Measurements from ENCODE around the gene RIC8B.

Gene RIC8B

GRCh38 chr12:106801830-106802533 is 27.5 kb downstream of the RIC8B start:
- no peak for DNase-seq (ENCODE audit: extremely low spot score)
- CTCF ChIA-PET: no interaction called here
- POLR2A ChIA-PET: interaction anchor here (1.0 kb wide), 1 partner anchor 444 kb away, joined by 3 read pairs; the partner anchor contains the start of gene POLR3B
- TF ChIP-seq BHLHE40 (IDR thresholded peaks at IDR 0.05; ENCODE audit: borderline replicate concordance): no peak
- TF ChIP-seq LEF1 (IDR thresholded peaks at IDR 0.05; ENCODE audit: borderline replicate concordance): no peak
- TF ChIP-seq SUZ12 (IDR thresholded peaks at IDR 0.05): no peak
- no peak for TF ChIP-seq ZNF384 (IDR thresholded peaks at IDR 0.05)

- DNase-seq (ENCODE audit: extremely low spot score): no peak
- CTCF ChIA-PET: no interaction called here
- POLR2A ChIA-PET: no interaction called here
- TF ChIP-seq LEF1 (IDR thresholded peaks at IDR 0.05; ENCODE audit: borderline replicate concordance) (no peak), CTBP1 (IDR thresholded peaks at IDR 0.05; ENCODE audit: borderline replicate concordance) (no peak), ELF4 (IDR thresholded peaks at IDR 0.05) (no peak), PKNOX1 (IDR thresholded peaks at IDR 0.05) (no peak), FOXA1 (IDR thresholded peaks at IDR 0.05) (no peak), BHLHE40 (IDR thresholded peaks at IDR 0.05; ENCODE audit: borderline replicate concordance) (no peak), TARDBP (IDR thresholded peaks at IDR 0.05) (no peak), SP1 (IDR thresholded peaks at IDR 0.05) (no peak), ARNT (IDR thresholded peaks at IDR 0.05) (no peak), NFRKB (IDR thresholded peaks at IDR 0.05) (no peak), ZNF384 (IDR thresholded peaks at IDR 0.05) (no peak), FOXK2 (IDR thresholded peaks at IDR 0.05) (no peak)
These were observed 30.2 kb downstream of the RIC8B start for GRCh38 chr12:106804668-106805067.

- ChIA-PET POLR2A (no interaction called here), CTCF (no interaction called here)
- TF ChIP-seq FOXA1 (IDR thresholded peaks at IDR 0.05) (no peak), BHLHE40 (IDR thresholded peaks at IDR 0.05; ENCODE audit: borderline replicate concordance) (no peak), NFRKB (IDR thresholded peaks at IDR 0.05) (no peak), SUZ12 (IDR thresholded peaks at IDR 0.05) (no peak), HDGF (IDR thresholded peaks at IDR 0.05; ENCODE audit: borderline replicate concordance) (no peak), ZNF384 (IDR thresholded peaks at IDR 0.05) (no peak), TARDBP (IDR thresholded peaks at IDR 0.05) (no peak), ARNT (IDR thresholded peaks at IDR 0.05) (no peak), ELF4 (IDR thresholded peaks at IDR 0.05) (no peak), CTBP1 (IDR thresholded peaks at IDR 0.05; ENCODE audit: borderline replicate concordance) (no peak), FOXK2 (IDR thresholded peaks at IDR 0.05) (no peak), LEF1 (IDR thresholded peaks at IDR 0.05; ENCODE audit: borderline replicate concordance) (no peak), PKNOX1 (IDR thresholded peaks at IDR 0.05) (no peak), L3MBTL2 (conservative IDR thresholded peaks at IDR 0.05) (no peak), FOXM1 (IDR thresholded peaks at IDR 0.05; ENCODE audit: borderline replicate concordance) (no peak)
- no peak for DNase-seq (ENCODE audit: extremely low spot score)
These were observed 40.2 kb downstream of the RIC8B start for GRCh38 chr12:106814714-106815113.

- ChIA-PET POLR2A (no interaction called here), CTCF (no interaction called here)
- TF ChIP-seq TARDBP (IDR thresholded peaks at IDR 0.05) (no peak), FOXM1 (IDR thresholded peaks at IDR 0.05; ENCODE audit: borderline replicate concordance) (no peak), HDGF (IDR thresholded peaks at IDR 0.05; ENCODE audit: borderline replicate concordance) (no peak), L3MBTL2 (conservative IDR thresholded peaks at IDR 0.05) (no peak)
These were observed 41.3 kb downstream of the RIC8B start for GRCh38 chr12:106815741-106816140.

GRCh38 chr12:106816231-106816630 is 41.7 kb downstream of the RIC8B start:
- ChIA-PET CTCF (no interaction called here), POLR2A (no interaction called here)
- no peak for TF ChIP-seq CTBP1 (IDR thresholded peaks at IDR 0.05; ENCODE audit: borderline replicate concordance)
- no peak for TF ChIP-seq LEF1 (IDR thresholded peaks at IDR 0.05; ENCODE audit: borderline replicate concordance)
- no peak for TF ChIP-seq FOXM1 (IDR thresholded peaks at IDR 0.05; ENCODE audit: borderline replicate concordance)
- no peak for TF ChIP-seq BHLHE40 (IDR thresholded peaks at IDR 0.05; ENCODE audit: borderline replicate concordance)
- TF ChIP-seq ZNF384 (IDR thresholded peaks at IDR 0.05): no peak
- TF ChIP-seq ARNT (IDR thresholded peaks at IDR 0.05): no peak
- TF ChIP-seq HDGF (IDR thresholded peaks at IDR 0.05; ENCODE audit: borderline replicate concordance): no peak
- TF ChIP-seq NFRKB (IDR thresholded peaks at IDR 0.05): no peak
- no peak for TF ChIP-seq SP1 (IDR thresholded peaks at IDR 0.05)
- no peak for TF ChIP-seq TARDBP (IDR thresholded peaks at IDR 0.05)
- TF ChIP-seq L3MBTL2 (conservative IDR thresholded peaks at IDR 0.05): no peak
- no peak for TF ChIP-seq FOXK2 (IDR thresholded peaks at IDR 0.05)
- TF ChIP-seq SUZ12 (IDR thresholded peaks at IDR 0.05): no peak
- TF ChIP-seq PKNOX1 (IDR thresholded peaks at IDR 0.05): no peak
- TF ChIP-seq ELF4 (IDR thresholded peaks at IDR 0.05): no peak
- no peak for TF ChIP-seq FOXA1 (IDR thresholded peaks at IDR 0.05)
- no peak for DNase-seq (ENCODE audit: extremely low spot score)

More at GRCh38 chr12:106815741-106816140, 41.3 kb downstream of the RIC8B start:
- DNase-seq (ENCODE audit: extremely low spot score): no peak

- POLR2A ChIA-PET: no interaction called here
These were observed 45.5 kb downstream of the RIC8B start for GRCh38 chr12:106819991-106820390.

More at GRCh38 chr12:106819991-106820390, 45.5 kb downstream of the RIC8B start:
- TF ChIP-seq FOXK2 (IDR thresholded peaks at IDR 0.05) (no peak), SUZ12 (IDR thresholded peaks at IDR 0.05) (no peak), FOXA1 (IDR thresholded peaks at IDR 0.05) (no peak), CTBP1 (IDR thresholded peaks at IDR 0.05; ENCODE audit: borderline replicate concordance) (no peak), PKNOX1 (IDR thresholded peaks at IDR 0.05) (no peak), ZNF384 (IDR thresholded peaks at IDR 0.05) (no peak), LEF1 (IDR thresholded peaks at IDR 0.05; ENCODE audit: borderline replicate concordance) (no peak), ARNT (IDR thresholded peaks at IDR 0.05) (no peak), BHLHE40 (IDR thresholded peaks at IDR 0.05; ENCODE audit: borderline replicate concordance) (no peak), HDGF (IDR thresholded peaks at IDR 0.05; ENCODE audit: borderline replicate concordance) (no peak), L3MBTL2 (conservative IDR thresholded peaks at IDR 0.05) (no peak), ELF4 (IDR thresholded peaks at IDR 0.05) (no peak), NFRKB (IDR thresholded peaks at IDR 0.05) (no peak)
- CTCF ChIA-PET: interaction anchor here (0.6 kb wide), 1 partner anchor 98 kb away, joined by 3 read pairs; no protein-coding TSS in a partner anchor
- DNase-seq (ENCODE audit: extremely low spot score): no peak

Measured in HEK293T (cell line).